ENCODE data around the gene PPP2R5C.
"Not testable (repeated sequence)": the region's sequence is repeated elsewhere in the genome, so short reads cannot be mapped to it uniquely, and the experiment has no call there.

Gene PPP2R5C

GRCh38 chr14:101761032-101761880, at the start of gene PPP2R5C:
TSS of gene PPP2R5C (plus strand) at chr14:101761709. CDS start at chr14:101761894, 185 bp downstream.
- peak; percentile 84 for DNase-seq (ENCODE audit: low spot score)

- not testable (repeated sequence) for DNase-seq (ENCODE audit: low spot score)
Observed at GRCh38 chr14:101711857-101712233, 49.7 kb upstream of the PPP2R5C start.

DNA sequence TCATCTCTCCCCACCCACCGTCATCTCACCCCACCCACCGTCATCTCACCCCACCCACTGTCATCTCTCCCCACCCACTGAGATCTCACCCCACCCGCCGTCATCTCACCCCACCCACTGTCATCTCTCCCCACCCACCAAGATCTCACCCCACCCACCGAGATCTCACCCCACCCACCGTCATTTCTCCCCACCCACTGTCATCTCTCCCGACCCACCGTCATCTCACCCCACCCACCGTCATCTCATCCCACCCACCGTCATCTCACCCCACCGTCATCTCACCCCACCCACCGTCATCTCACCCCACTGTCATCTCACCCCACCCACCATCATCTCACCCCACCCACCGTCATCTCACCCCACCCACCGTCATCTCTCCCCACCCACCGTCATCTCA, 49.2 kb upstream of the PPP2R5C start:
- DNase-seq (ENCODE audit: low spot score), result not testable (repeated sequence)

GRCh38 chr14:101713091-101713490, 48.4 kb upstream of the PPP2R5C start:
- not testable (repeated sequence) for DNase-seq (ENCODE audit: low spot score)

GRCh38 chr14:101713621-101714349, 47.7 kb upstream of the PPP2R5C start:
- DNase-seq (ENCODE audit: low spot score), result no peak

DNA sequence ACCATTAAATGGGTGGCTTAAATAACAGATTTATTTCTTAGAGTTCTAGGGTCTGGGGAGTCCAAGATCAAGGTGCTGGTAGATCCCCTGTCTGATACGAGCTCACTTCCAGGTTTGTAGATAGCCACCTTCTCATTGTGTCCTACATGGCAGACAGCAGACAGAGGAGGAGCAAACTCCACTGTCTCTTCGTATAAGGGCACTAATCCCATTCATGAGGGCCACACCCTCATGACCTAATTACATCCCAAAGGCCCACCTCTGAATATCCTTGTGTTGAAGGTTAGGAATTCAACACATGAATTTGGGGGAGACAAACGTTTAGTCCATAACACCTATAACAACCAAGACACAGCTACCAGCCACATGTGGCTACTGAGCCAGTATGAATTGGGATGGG, 47.1 kb upstream of the PPP2R5C start:
- no peak for DNase-seq (ENCODE audit: low spot score)

- no peak for DNase-seq (ENCODE audit: low spot score)
Observed at GRCh38 chr14:101715210-101716076, 46.1 kb upstream of the PPP2R5C start.

GRCh38 chr14:101716077-101716950, 45.2 kb upstream of the PPP2R5C start:
- no peak for DNase-seq (ENCODE audit: low spot score)

DNA sequence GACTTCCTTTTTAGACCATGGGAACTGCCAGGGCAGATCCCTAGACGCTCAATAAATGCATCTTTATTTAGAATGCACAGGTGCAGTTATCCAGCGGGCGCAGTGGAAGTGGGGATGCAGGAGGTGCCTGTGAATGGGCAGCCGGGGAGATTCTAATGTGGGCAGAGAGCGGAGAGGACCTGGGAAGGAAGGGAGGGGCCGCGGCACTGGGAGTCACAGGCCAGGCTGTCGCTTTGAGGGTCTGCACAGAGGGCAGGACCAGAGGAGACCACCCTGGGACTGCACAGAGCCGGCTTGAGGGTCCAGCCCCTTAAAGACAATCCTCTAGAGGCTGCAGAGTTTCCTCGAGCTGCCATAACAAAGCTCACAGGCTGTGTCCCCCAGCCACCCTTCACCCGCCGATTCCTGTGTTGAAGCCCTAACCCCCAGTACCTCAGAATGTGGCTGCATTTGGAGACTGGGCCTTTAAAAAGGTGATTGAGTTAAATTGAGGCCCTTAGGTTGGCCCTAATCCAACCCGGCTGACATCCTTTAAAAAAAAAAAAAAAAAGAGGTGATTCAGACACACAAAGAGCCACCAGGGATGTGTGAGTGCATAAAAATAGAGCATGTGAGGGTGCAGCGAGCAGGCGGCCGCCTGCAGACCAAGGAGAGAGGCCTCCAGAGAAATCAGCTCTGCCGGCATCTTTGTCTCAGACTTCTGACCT, 44.4 kb upstream of the PPP2R5C start:
- DNase-seq (ENCODE audit: low spot score), result peak; percentile 52

DNA sequence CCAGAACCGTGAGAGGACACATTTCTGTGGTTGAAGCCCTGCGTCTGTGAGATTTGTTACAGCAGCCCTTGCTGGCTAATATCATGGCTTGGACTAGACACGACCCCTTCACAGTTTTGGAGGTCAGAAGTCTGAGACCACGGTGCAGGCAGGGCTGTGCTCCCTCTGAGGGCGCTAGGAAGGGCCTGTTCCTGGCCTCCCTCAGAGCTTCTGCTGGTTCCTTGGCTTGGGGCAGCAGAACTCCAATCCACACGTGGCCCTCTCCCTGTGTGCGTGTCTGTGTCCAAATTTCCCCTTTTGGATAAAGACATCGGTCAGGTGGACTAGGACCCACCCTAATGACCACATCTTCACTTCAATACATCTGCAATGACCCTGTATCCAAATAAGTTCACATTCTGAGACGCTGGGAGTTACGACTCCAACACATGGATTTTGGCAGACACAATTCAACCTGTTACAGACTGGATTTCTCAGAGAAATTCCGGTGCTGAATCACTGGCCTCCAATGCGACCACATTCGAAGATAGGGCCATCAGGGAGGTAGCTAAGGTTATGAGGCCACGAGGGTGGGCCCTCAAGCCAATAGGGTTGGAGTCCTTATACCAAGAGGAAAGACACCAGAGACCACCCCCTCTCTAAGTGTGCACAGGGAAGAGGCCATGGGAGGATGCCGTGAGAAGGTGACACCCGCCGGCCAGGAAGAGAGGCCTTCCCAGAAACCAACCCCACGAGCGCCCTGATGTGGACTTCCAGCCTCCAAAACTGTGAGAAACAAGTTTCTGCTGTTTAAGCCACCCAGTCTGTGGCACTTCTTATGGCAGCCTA, 43.6 kb upstream of the PPP2R5C start:
- no peak for DNase-seq (ENCODE audit: low spot score)

DNA sequence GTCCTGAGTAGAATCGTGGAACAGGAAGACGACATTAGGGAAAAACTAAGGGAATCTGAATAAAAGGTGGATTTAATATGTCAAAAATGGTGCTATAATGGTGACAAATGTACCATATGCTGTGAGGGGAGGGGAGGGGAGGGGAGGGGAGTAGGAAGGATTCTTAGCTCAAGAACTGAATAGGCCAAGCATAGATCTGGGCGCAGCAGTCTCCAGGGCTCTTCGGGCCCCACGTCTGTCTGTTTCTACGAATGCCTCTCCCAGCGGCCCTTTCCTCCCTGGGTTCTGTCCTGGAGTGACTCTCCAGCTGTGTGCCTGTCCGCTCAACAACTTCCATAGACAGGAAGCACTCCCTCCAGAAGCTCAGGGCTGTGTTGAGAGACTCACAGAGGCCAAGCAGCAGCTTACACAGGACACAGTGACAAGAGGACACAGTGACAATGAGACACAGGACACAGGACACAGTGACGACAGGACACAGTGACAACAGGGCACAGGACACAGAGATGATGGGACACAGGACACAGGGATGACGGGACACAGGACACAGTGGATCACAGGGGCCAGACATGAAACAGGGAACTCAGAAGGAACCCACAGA, 42.4 kb upstream of the PPP2R5C start:
- DNase-seq (ENCODE audit: low spot score), result no peak

GRCh38 chr14:101719708-101720107, 41.8 kb upstream of the PPP2R5C start:
- DNase-seq (ENCODE audit: low spot score), result no peak

GRCh38 chr14:101721111-101721510, 40.4 kb upstream of the PPP2R5C start:
- no peak for DNase-seq (ENCODE audit: low spot score)

GRCh38 chr14:101721951-101722661, 39.4 kb upstream of the PPP2R5C start:
- no peak for DNase-seq (ENCODE audit: low spot score)

GRCh38 chr14:101723061-101723595, 38.4 kb upstream of the PPP2R5C start:
- no peak for DNase-seq (ENCODE audit: low spot score)

DNA sequence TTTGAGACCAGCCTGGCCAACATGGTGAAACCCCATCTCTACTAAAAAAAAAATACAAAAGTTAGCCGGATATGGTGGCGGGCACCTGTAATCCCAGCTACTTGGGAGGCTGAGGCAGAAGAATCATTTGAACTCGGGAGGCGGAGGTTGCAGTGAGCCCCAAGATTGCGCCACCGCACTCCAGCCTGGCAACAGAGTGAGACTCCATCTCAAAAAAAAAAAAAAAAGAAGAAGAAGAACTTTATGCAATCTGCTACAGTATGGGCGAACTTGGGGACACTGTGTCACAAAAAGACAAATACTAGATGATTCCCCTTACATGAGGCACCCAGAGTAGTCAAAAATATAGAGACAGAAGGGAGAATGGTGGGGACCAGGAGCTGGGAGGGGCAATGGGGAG, 35.9 kb upstream of the PPP2R5C start:
- DNase-seq (ENCODE audit: low spot score), result not testable (repeated sequence)

DNA sequence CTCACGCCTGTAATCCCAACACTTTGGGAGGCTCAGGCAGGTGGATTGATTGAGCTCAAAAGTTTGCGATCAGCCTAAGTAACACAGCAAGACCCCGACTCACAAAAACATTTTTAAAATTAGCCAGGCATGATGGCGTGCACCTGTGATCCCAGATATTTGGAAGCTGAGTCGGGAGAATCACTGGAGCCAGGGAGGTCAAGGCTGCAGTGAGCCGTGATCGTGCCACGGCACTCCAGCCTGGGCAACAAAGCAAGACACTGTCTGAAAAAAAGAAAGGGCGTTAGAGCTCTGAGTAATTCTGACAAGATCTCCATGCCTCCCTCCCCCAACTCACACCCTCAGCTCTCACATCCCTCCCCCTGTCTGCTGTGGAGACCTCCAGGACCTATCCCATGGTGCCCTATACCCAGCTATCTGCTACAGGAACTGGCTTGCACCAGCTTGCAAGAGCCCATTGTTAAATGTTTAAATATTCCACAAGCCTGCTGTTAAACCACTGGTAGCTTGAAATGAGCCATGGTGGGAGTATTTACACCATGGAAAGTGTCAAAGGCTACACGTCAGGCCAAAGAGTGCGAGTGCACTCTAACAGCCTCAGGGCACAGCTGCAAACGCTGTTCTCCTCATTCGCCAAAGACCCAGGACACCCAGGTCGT, 35.1 kb upstream of the PPP2R5C start:
- no peak for DNase-seq (ENCODE audit: low spot score)

DNA sequence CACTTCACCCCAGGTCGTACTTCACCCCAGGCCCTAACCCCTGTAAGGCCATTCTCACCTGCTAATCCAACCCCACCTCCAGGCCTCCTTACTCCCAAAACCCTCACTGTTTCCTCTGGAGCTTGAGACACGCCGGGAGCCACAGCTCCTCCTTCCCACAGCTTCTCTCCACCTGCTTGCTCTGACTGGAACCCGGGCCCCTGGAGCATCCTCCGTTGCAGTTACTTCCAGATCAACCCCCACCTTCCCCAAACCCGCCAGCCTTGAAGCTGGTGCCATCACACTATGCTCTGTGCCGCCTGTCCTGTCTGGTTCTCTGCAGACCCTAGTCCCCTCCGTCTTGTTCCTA, 34.6 kb upstream of the PPP2R5C start:
- DNase-seq (ENCODE audit: low spot score), result no peak

Measured in kidney tubule cell (primary cell).